HCT116 (cell line): Measurements from ENCODE around the gene RNF13. TPM values are rescaled to one million over a fixed set of nuclear protein-coding genes. Genes with fewer than 3 reads are reported as not detected.

Source experiments
- ATAC-seq: fragments of 200-7000 bp; cut with Tn5 transposase; 2 replicates; pipeline ENCODE4 v1.9.1; 2020; ENCODE audit warnings: mild to moderate bottlenecking, moderate library complexity
- BruUV-seq: library from RNA; stranded (reverse); fragments of 400-500 nt; replicated peaks from 2 replicates; lab custom pipeline; 2021; lab: Mats Ljungman, UMichigan
- CTCF ChIA-PET: fragments of 300-600 bp; sonication (Branson Sonifier 250); formaldehyde crosslinking; loops from one replicate; lab custom pipeline; 2021; ENCODE audit warnings: antibody characterized with exemption; lab: Charles Lee
- POLR2A ChIA-PET: fragments of 300-600, 350-600 bp; sonication (Branson Sonifier 250); formaldehyde crosslinking; loops from one replicate; lab custom pipeline; 2021; ENCODE audit warnings: antibody characterized with exemption; lab: Charles Lee
- RAD21 ChIA-PET, 2 experiments: fragments of 300-600 bp; sonication (Branson Sonifier 250); formaldehyde crosslinking; loops; one replicate each; lab custom pipeline; 2023; ENCODE audit warnings: low total read pairs in 2 of 2; ENCODE audit not compliant: uncharacterized antibody in 2 of 2, unreplicated experiment in 2 of 2, low non-redundant PET in 1 of 2; lab: Charles Lee
- DNase-seq: peaks from one replicate; pipeline ENCODE4 v3.0.0-alpha.2; 2010; ENCODE audit warnings: low read depth, low spot score
- H2AFZ ChIP-seq: fragments of 200-600 bp; shearing (Covaris generic), sonication (generic); 2 replicates; pipeline ENCODE4 v1.6.1; 2017; ENCODE audit warnings: low read depth, mixed run types, mixed read lengths, antibody characterized with exemption, low read length; ENCODE audit not compliant: poor library complexity, severe bottlenecking
- H3K27ac ChIP-seq: 2 replicates; pipeline ENCODE4 v1.5.1; 2012; ENCODE audit warnings: low read depth, low read length
- H3K27me3 ChIP-seq: fragments of 200-600 bp; sonication (generic); 2 replicates; pipeline ENCODE4 v1.6.1; 2016; ENCODE audit warnings: mixed run types, low read length, mixed read lengths; ENCODE audit not compliant: insufficient read depth
- H3K36me3 ChIP-seq, 2 experiments: fragments of 200-500 bp in 1 of 2; fragments of 200-600 bp in 1 of 2; sonication (Bioruptor generic) in 1 of 2; sonication (generic) in 1 of 2; 2 replicates each; pipeline versions ENCODE4 v1.5.1 to v1.6.1; 2014 to 2016; ENCODE audit warnings: low read length in 2 of 2, inconsistent platforms in 1 of 2, mixed read lengths in 1 of 2, mixed run types in 1 of 2; ENCODE audit not compliant: insufficient read depth in 2 of 2, control insufficient read depth in 1 of 2
- H3K4me1 ChIP-seq, 2 experiments: fragments of 200-600 bp in 1 of 2; sonication (generic) in 1 of 2; 2 replicates each; pipeline versions ENCODE4 v1.5.1 to v1.6.1; 2012 to 2017; ENCODE audit warnings: low read length in 2 of 2, inconsistent platforms in 1 of 2, mild to moderate bottlenecking in 1 of 2, mixed read lengths in 1 of 2, mixed run types in 1 of 2, moderate library complexity in 1 of 2; ENCODE audit not compliant: insufficient read depth in 2 of 2, control insufficient read depth in 1 of 2
- H3K4me2 ChIP-seq: fragments of 200-600 bp; sonication (generic); 2 replicates; pipeline ENCODE4 v1.6.1; 2017; ENCODE audit warnings: mixed run types, low read length, mixed read lengths
- H3K4me3 ChIP-seq, 2 experiments: fragments of 200-600 bp in 1 of 2; sonication (generic) in 1 of 2; replicated peaks in 1 of 2; 2 replicates each; pipeline ENCODE4 v1.5.1; 2011 to 2016; ENCODE audit warnings: low read length in 2 of 2, control low read depth in 1 of 2, low read depth in 1 of 2, mild to moderate bottlenecking in 1 of 2, mixed read lengths in 1 of 2, mixed run types in 1 of 2
- H3K79me2 ChIP-seq: fragments of 200-600 bp; sonication (generic); 2 replicates; pipeline ENCODE4 v1.6.1; 2017; ENCODE audit warnings: mild to moderate bottlenecking, mixed run types, low read length, moderate library complexity, mixed read lengths; ENCODE audit not compliant: insufficient read depth
- H3K9ac ChIP-seq: fragments of 200-600 bp; sonication (generic); 2 replicates; pipeline ENCODE4 v1.6.1; 2016; ENCODE audit warnings: low read length, mixed read lengths
- H3K9me2 ChIP-seq: fragments of 200-600 bp; sonication (generic), shearing (Covaris generic); 2 replicates; pipeline ENCODE4 v1.6.1; 2017; ENCODE audit warnings: mixed run types, mild to moderate bottlenecking, moderate library complexity; ENCODE audit not compliant: insufficient read depth
- H3K9me3 ChIP-seq, 2 experiments: fragments of 200-500 bp in 1 of 2; fragments of 200-600 bp in 1 of 2; sonication (Bioruptor generic) in 1 of 2; sonication (generic) in 1 of 2; 2 replicates each; pipeline ENCODE4 v1.6.1; 2014 to 2017; ENCODE audit warnings: low read length in 2 of 2, mixed read lengths in 2 of 2, inconsistent platforms in 1 of 2, low read depth in 1 of 2, mild to moderate bottlenecking in 1 of 2, mixed run types in 1 of 2, moderate library complexity in 1 of 2; ENCODE audit not compliant: control insufficient read depth in 1 of 2, insufficient read depth in 1 of 2
- H4K20me1 ChIP-seq: fragments of 200-600 bp; sonication (generic), shearing (Covaris generic); 2 replicates; pipeline ENCODE4 v1.6.1; 2017; ENCODE audit warnings: mixed run types, mild to moderate bottlenecking, moderate library complexity; ENCODE audit not compliant: insufficient read depth
- EZH2phosphoT487 ChIP-seq: fragments of 200-600 bp; IDR thresholded peaks from 2 replicates; pipeline ENCODE4 v1.6.1; 2018; ENCODE audit warnings: antibody characterized with exemption, borderline replicate concordance
- SP1 ChIP-seq: IDR thresholded peaks from 2 replicates; pipeline ENCODE4 v1.6.1; 2012; ENCODE audit warnings: low read depth
- SRF ChIP-seq: IDR thresholded peaks from 2 replicates; pipeline ENCODE4 v1.6.1; 2012; ENCODE audit warnings: low read depth
- ZFX ChIP-seq: fragments of 450-650 bp; IDR thresholded peaks from 2 replicates; pipeline ENCODE4 v1.6.1; 2017
- intact Hi-C: fragments of 100-400 bp; cut with micrococcal nuclease; formaldehyde crosslinking; loops from 2 replicates; pipeline ENCODE4 v1.10.0; 2022
- total RNA-seq: library from RNA; stranded (reverse); gene quantifications from one replicate; pipeline ENCODE4 v1.2.1, GENCODE V29; 2021; ENCODE audit not compliant: unreplicated experiment
- TF ChIP-seq, protein P1 (sequence below): IDR thresholded peaks from 2 replicates; pipeline ENCODE4 v1.6.1; 2012; ENCODE audit warnings: low read depth

Gene RNF13
- total RNA-seq, 1 experiment from 2014 or later, result 39.9 TPM

DNA sequence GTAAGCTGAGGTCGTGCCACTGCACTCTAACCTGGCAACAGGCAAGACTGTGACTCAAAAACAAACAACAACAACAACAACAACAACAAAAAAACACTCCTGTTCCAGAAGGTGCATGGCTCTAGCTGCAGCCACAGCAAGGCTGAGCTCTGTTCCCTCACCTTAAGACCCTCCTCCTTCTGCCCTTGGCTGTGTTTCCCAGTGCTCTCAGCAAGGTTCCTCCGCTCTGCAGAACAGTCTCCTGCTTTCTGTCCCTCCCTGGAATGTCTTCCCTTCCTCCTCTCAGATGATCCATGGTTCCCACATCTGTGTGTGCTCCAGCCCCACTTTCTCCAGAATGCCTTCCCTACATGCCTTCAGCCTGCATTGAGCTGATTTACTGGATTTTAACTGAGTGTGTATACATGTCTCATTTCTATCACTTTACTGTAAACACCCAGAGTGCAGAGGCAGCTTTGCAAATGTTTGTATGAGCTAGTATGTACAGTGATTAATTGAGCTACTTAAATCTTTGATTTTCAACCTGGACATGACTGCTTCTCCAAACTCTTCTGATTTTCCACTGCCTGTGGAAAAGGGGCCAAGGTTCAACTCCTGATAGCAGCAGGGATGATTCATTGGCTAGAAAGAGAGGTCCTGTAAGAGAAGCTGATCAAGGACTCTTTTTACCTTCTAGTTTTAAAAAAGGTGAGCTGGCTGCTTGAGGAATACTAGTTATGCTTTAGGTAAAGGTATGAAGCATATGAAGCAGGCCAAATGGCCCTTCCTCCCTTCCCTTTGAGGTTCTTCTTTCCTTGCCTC, 35.4 kb upstream of the RNF13 start:
- Histone ChIP-seq H3K36me3 (no peaks in the 10 kb centered on the region), H3K4me2 (no peak overlapping the region), H3K27ac (no peak overlapping the region), H3K9ac (no peak overlapping the region), H3K4me1 (no peaks in the 10 kb centered on the region; a peak in 1 of 4 replicates), H3K79me2 (no peaks in the 10 kb centered on the region), H4K20me1 (no peaks in the 10 kb centered on the region), H3K4me3 (no peak overlapping the region), H3K27me3 (no peaks in the 10 kb centered on the region), H2AFZ (no peak overlapping the region), H3K9me3 (no peaks in the 10 kb centered on the region), H3K9me2 (no peaks in the 10 kb centered on the region)
- intact Hi-C loops, result no loop called here
- RAD21 ChIA-PET, result no interaction called here
- DNase-seq, result no peak
- BruUV-seq, result no TSS peak
- TF ChIP-seq, protein P1, sequence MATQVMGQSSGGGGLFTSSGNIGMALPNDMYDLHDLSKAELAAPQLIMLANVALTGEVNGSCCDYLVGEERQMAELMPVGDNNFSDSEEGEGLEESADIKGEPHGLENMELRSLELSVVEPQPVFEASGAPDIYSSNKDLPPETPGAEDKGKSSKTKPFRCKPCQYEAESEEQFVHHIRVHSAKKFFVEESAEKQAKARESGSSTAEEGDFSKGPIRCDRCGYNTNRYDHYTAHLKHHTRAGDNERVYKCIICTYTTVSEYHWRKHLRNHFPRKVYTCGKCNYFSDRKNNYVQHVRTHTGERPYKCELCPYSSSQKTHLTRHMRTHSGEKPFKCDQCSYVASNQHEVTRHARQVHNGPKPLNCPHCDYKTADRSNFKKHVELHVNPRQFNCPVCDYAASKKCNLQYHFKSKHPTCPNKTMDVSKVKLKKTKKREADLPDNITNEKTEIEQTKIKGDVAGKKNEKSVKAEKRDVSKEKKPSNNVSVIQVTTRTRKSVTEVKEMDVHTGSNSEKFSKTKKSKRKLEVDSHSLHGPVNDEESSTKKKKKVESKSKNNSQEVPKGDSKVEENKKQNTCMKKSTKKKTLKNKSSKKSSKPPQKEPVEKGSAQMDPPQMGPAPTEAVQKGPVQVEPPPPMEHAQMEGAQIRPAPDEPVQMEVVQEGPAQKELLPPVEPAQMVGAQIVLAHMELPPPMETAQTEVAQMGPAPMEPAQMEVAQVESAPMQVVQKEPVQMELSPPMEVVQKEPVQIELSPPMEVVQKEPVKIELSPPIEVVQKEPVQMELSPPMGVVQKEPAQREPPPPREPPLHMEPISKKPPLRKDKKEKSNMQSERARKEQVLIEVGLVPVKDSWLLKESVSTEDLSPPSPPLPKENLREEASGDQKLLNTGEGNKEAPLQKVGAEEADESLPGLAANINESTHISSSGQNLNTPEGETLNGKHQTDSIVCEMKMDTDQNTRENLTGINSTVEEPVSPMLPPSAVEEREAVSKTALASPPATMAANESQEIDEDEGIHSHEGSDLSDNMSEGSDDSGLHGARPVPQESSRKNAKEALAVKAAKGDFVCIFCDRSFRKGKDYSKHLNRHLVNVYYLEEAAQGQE, result no peak
- TF ChIP-seq ZFX (no peak), SP1 (no peak), EZH2phosphoT487 (no peak), SRF (no peak)
- CTCF ChIA-PET, result interaction anchor here (0.7 to 1.2 kb wide), 3 partner anchors 11 to 30 kb away, joined by 4 to 5 read pairs (median 4); no protein-coding TSS in a partner anchor
- POLR2A ChIA-PET, result interaction anchor here (0.7 kb wide), 1 partner anchor 15 kb away, joined by 3 read pairs; the partner anchor contains the start of gene ANKUB1
- no peak for ATAC-seq
